ENCODE measurements around the gene CCDC9B.

CCDC9B gene

DNA sequence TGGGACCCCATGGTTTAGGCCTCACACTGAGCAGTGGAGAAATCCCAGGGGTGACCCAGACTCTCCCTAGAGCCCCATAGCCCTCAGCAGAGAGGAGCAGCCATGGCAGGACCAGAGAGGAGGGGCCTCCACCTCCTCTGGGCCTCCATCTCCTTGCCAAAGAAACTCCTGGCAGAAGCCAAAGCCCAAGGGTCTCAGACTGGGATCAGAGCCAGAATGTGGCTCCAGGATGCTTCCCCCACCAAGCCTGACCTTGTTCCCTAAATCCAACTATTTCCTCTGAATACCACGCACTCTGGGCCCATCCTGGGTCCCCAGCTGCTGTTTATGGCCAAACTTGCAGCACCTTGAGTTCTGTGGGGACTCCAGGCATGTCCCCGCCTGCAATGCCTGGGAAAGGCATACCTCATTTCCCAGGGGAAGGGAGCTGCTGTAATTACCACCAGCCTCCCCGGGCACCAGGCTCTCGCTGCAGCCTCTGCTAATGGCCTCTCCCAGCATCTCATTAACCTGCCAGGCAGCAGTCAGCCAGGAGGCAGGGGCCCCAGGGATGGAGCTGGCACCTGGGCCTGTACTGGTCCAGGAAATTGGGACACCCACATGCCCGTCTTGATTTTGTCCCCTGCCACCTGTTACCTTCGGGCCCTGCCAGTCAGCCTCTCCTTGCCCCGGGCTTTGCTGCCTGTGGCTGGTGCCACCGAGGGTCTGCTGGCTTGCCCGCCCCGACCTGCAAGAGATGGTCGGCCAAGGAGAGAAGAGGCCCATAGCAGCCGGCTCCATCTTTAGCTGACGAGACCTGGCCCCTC lies 4.6 kb downstream of the CCDC9B start:
- no peak overlapping the region for H3K4me2 ChIP-seq (ENCODE audit: insufficient read depth, low read length)
- ATAC-seq (ENCODE audit: insufficient read depth, low read depth) (no peak), DNase-seq (no peak)
- no peaks in the 10 kb centered on the region for H4K20me1 ChIP-seq (ENCODE audit: insufficient read depth, low read length)
- H3K9ac ChIP-seq (ENCODE audit: low read depth, low read length) = no peak overlapping the region
- no peak overlapping the region for H3K4me3 ChIP-seq (ENCODE audit: low read depth in 1 of 2, low read length in 2 of 2)
- H3K4me1 ChIP-seq (ENCODE audit: insufficient read depth, low read length) = peaks cover 31% of the 10 kb centered on the region
- H2AFZ ChIP-seq (ENCODE audit: low read depth, low read length) = no peak overlapping the region
- H3K9me3 ChIP-seq (ENCODE audit: insufficient read depth, low read length, severe bottlenecking) = no peaks in the 10 kb centered on the region
- H3K27ac ChIP-seq (ENCODE audit: low read length) = no peak overlapping the region
- H3K36me3 ChIP-seq (ENCODE audit: insufficient read depth, low read length) = no peaks in the 10 kb centered on the region
- TF ChIP-seq, protein P1, sequence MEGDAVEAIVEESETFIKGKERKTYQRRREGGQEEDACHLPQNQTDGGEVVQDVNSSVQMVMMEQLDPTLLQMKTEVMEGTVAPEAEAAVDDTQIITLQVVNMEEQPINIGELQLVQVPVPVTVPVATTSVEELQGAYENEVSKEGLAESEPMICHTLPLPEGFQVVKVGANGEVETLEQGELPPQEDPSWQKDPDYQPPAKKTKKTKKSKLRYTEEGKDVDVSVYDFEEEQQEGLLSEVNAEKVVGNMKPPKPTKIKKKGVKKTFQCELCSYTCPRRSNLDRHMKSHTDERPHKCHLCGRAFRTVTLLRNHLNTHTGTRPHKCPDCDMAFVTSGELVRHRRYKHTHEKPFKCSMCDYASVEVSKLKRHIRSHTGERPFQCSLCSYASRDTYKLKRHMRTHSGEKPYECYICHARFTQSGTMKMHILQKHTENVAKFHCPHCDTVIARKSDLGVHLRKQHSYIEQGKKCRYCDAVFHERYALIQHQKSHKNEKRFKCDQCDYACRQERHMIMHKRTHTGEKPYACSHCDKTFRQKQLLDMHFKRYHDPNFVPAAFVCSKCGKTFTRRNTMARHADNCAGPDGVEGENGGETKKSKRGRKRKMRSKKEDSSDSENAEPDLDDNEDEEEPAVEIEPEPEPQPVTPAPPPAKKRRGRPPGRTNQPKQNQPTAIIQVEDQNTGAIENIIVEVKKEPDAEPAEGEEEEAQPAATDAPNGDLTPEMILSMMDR (IDR thresholded peaks at IDR 0.05; ENCODE audit: borderline replicate concordance, extremely low read depth, low read length, poor library complexity, severe bottlenecking) = no peak
- TF ChIP-seq EZH2 (IDR thresholded peaks at IDR 0.05; ENCODE audit: borderline replicate concordance, low read depth, low read length, severe bottlenecking) = no peak
- no peaks in the 10 kb centered on the region for H3K79me2 ChIP-seq (ENCODE audit: insufficient read depth, low read length)
- H3K27me3 ChIP-seq (ENCODE audit: insufficient read depth, low read length, poor library complexity) = no peaks in the 10 kb centered on the region

GRCh38 chr15:40334941-40335795 lies 5.6 kb downstream of the CCDC9B start:
- Histone ChIP-seq H3K36me3 (ENCODE audit: insufficient read depth, low read length) (no peaks in the 10 kb centered on the region), H3K27me3 (ENCODE audit: insufficient read depth, low read length, poor library complexity) (no peaks in the 10 kb centered on the region), H2AFZ (ENCODE audit: low read depth, low read length) (no peak overlapping the region), H4K20me1 (ENCODE audit: insufficient read depth, low read length) (no peaks in the 10 kb centered on the region), H3K27ac (ENCODE audit: low read length) (peak overlapping the region; percentile 26; the same call in 1 of the 2 replicates), H3K9ac (ENCODE audit: low read depth, low read length) (no peak overlapping the region), H3K4me1 (ENCODE audit: insufficient read depth, low read length) (peaks cover 31% of the 10 kb centered on the region), H3K79me2 (ENCODE audit: insufficient read depth, low read length) (no peaks in the 10 kb centered on the region), H3K9me3 (ENCODE audit: insufficient read depth, low read length, severe bottlenecking) (no peaks in the 10 kb centered on the region), H3K4me2 (ENCODE audit: insufficient read depth, low read length) (0 out of 2 replicates have a peak overlapping the region, but pooled peaks have one; percentile 44), H3K4me3 (ENCODE audit: low read depth in 1 of 2, low read length in 2 of 2) (no peak overlapping the region)
- no peak for TF ChIP-seq EZH2 (IDR thresholded peaks at IDR 0.05; ENCODE audit: borderline replicate concordance, low read depth, low read length, severe bottlenecking)
- TF ChIP-seq, protein P1 (IDR thresholded peaks at IDR 0.05; ENCODE audit: borderline replicate concordance, extremely low read depth, low read length, poor library complexity, severe bottlenecking) = no peak
- DNase-seq = no peak
- ATAC-seq (ENCODE audit: insufficient read depth, low read depth) = no peak

GRCh38 chr15:40334541-40334940 lies 6.2 kb downstream of the CCDC9B start:
- peak overlapping the region; percentile 70 for H3K27ac ChIP-seq (ENCODE audit: low read length)
- peaks cover 31% of the 10 kb centered on the region for H3K4me1 ChIP-seq (ENCODE audit: insufficient read depth, low read length)

More at GRCh38 chr15:40334541-40334940, 6.2 kb downstream of the CCDC9B start:
- H4K20me1 ChIP-seq (ENCODE audit: insufficient read depth, low read length) = no peaks in the 10 kb centered on the region
- peak overlapping the region; percentile 44 for H3K4me2 ChIP-seq (ENCODE audit: insufficient read depth, low read length)
- no peak for ATAC-seq (ENCODE audit: insufficient read depth, low read depth)
- no peaks in the 10 kb centered on the region for H3K79me2 ChIP-seq (ENCODE audit: insufficient read depth, low read length)
- no peaks in the 10 kb centered on the region for H3K27me3 ChIP-seq (ENCODE audit: insufficient read depth, low read length, poor library complexity)
- H3K9me3 ChIP-seq (ENCODE audit: insufficient read depth, low read length, severe bottlenecking) = no peaks in the 10 kb centered on the region
- no peaks in the 10 kb centered on the region for H3K36me3 ChIP-seq (ENCODE audit: insufficient read depth, low read length)
- DNase-seq = no peak
- H2AFZ ChIP-seq (ENCODE audit: low read depth, low read length) = no peak overlapping the region
- no peak overlapping the region for H3K4me3 ChIP-seq (ENCODE audit: low read depth in 1 of 2, low read length in 2 of 2)
- TF ChIP-seq EZH2 (IDR thresholded peaks at IDR 0.05; ENCODE audit: borderline replicate concordance, low read depth, low read length, severe bottlenecking) = no peak
- TF ChIP-seq, protein P1 (IDR thresholded peaks at IDR 0.05; ENCODE audit: borderline replicate concordance, extremely low read depth, low read length, poor library complexity, severe bottlenecking) = no peak
- peak overlapping the region; percentile 24 for H3K9ac ChIP-seq (ENCODE audit: low read depth, low read length)

Measured in DND-41 (cell line).